H1 (cell line): ENCODE results near the gene SDR39U1. TPM values are rescaled to one million over a fixed set of nuclear protein-coding genes. Genes with fewer than 3 reads are reported as not detected.
"Not testable (repeated sequence)": the region's sequence is repeated elsewhere in the genome, so short reads cannot be mapped to it uniquely, and the experiment has no call there.

ENCODE experiments used
- CTCF ChIA-PET: fragments of 300-600 bp; sonication (Branson Sonifier 250); formaldehyde crosslinking; loops from one replicate; lab custom pipeline; 2021; ENCODE audit not compliant: partially characterized antibody; lab: Charles Lee
- POLR2A ChIA-PET: fragments of 300-600 bp; sonication (Branson Sonifier 250); formaldehyde crosslinking; loops from one replicate; lab custom pipeline; 2021; ENCODE audit warnings: inconsistent platforms; ENCODE audit not compliant: partially characterized antibody; lab: Charles Lee
- DNase-seq, 2 experiments: peaks; one replicate each; pipeline versions ENCODE4 v3.0.0 to v3.0.0-alpha.2; 2010 to 2022; ENCODE audit warnings: low spot score in 2 of 2, low read depth in 1 of 2, mixed read lengths in 1 of 2
- FAIRE-seq: peaks from 2 replicates; lab custom pipeline; 2011; peaks lifted over from hg19 to GRCh38; lab: Jason Lieb, UNC
- H2AFZ ChIP-seq: 2 replicates; pipeline ENCODE4 v1.8.1; 2012; ENCODE audit warnings: low read length, inconsistent platforms
- H2AK5ac ChIP-seq: 2 replicates; pipeline ENCODE4 v1.6.1; 2013; ENCODE audit warnings: low read depth, low read length
- H2BK120ac ChIP-seq: replicated peaks from 2 replicates; pipeline ENCODE3; 2013; ENCODE audit warnings: low read depth, low read length, inconsistent platforms
- H2BK12ac ChIP-seq: 2 replicates; pipeline ENCODE4 v1.6.1; 2013; ENCODE audit warnings: low read depth, low read length
- H2BK15ac ChIP-seq: 2 replicates; pipeline ENCODE4 v1.6.1; 2013; ENCODE audit warnings: low read length
- H2BK20ac ChIP-seq: 2 replicates; pipeline ENCODE4 v1.6.1; 2013; ENCODE audit warnings: low read length
- H2BK5ac ChIP-seq: 2 replicates; pipeline ENCODE4 v1.6.1; 2013; ENCODE audit warnings: low read depth, low read length
- H3K14ac ChIP-seq: 2 replicates; pipeline ENCODE4 v1.6.1; 2013; ENCODE audit warnings: inconsistent platforms; ENCODE audit not compliant: insufficient read length
- H3K18ac ChIP-seq: 2 replicates; pipeline ENCODE4 v1.6.1; 2013; ENCODE audit warnings: low read length; ENCODE audit errors: extremely low read depth
- H3K23ac ChIP-seq: 2 replicates; pipeline ENCODE4 v1.6.1; 2013; ENCODE audit warnings: inconsistent platforms; ENCODE audit not compliant: insufficient read length
- H3K23me2 ChIP-seq: 2 replicates; pipeline ENCODE4 v1.6.1; 2013; ENCODE audit warnings: low read depth, low read length
- H3K27ac ChIP-seq: 2 replicates; pipeline ENCODE4 v1.6.1; 2011; ENCODE audit warnings: low read depth, low read length, inconsistent platforms
- H3K27me3 ChIP-seq, 4 experiments: replicated peaks in 1 of 4; 1 replicate in 1 of 4; 2 replicates in 3 of 4; pipeline versions ENCODE4 v1.6.1 to v1.8.1; 2011 to 2013; ENCODE audit warnings: low read length in 3 of 4, mild to moderate bottlenecking in 3 of 4, inconsistent platforms in 2 of 4, mixed read lengths in 2 of 4, moderate library complexity in 1 of 4; ENCODE audit not compliant: control insufficient read depth in 3 of 4, insufficient read depth in 3 of 4; ENCODE audit errors: extremely low read depth in 1 of 4
- H3K36me3 ChIP-seq, 4 experiments: 2 replicates each; pipeline versions ENCODE4 v1.6.1 to v1.8.1; 2011 to 2013; ENCODE audit warnings: mild to moderate bottlenecking in 4 of 4, low read length in 3 of 4, moderate library complexity in 2 of 4, control low read depth in 1 of 4, inconsistent platforms in 1 of 4; ENCODE audit not compliant: insufficient read depth in 4 of 4, control insufficient read depth in 2 of 4
- H3K4ac ChIP-seq: replicated peaks from 2 replicates; pipeline ENCODE3; 2013; ENCODE audit warnings: low read length, low read depth, mixed read lengths, inconsistent platforms; ENCODE audit not compliant: insufficient read length
- H3K4me1 ChIP-seq, 4 experiments: replicated peaks in 1 of 4; 1 replicate in 1 of 4; 2 replicates in 3 of 4; pipeline versions ENCODE4 v1.6.1 to v1.8.1; 2011 to 2013; ENCODE audit warnings: low read length in 3 of 4, inconsistent platforms in 2 of 4, mixed read lengths in 1 of 4; ENCODE audit not compliant: insufficient read depth in 4 of 4, control insufficient read depth in 3 of 4
- H3K4me2 ChIP-seq, 2 experiments: 2 replicates each; pipeline versions ENCODE4 v1.6.1 to v1.8.1; 2011 to 2013; ENCODE audit warnings: low read depth in 2 of 2, low read length in 2 of 2, control low read depth in 1 of 2, inconsistent platforms in 1 of 2, mild to moderate bottlenecking in 1 of 2; ENCODE audit not compliant: insufficient read depth in 1 of 2
- H3K4me3 ChIP-seq, 4 experiments: fragments of 200-600, 300-600 bp in 1 of 4; sonication (generic), shearing (Covaris generic), sonication (Bioruptor Twin) in 1 of 4; 2 replicates each; pipeline versions ENCODE4 v1.5.1 to v1.8.1; 2011 to 2016; ENCODE audit warnings: low read length in 4 of 4, low read depth in 3 of 4, control low read depth in 2 of 4, inconsistent platforms in 2 of 4, mild to moderate bottlenecking in 2 of 4, mixed read lengths in 1 of 4, moderate library complexity in 1 of 4; ENCODE audit not compliant: insufficient read depth in 2 of 4; ENCODE audit errors: extremely low read depth in 1 of 4
- H3K56ac ChIP-seq: replicated peaks from 2 replicates; pipeline ENCODE3; 2013; ENCODE audit warnings: low read depth, mild to moderate bottlenecking, mixed read lengths, low read length, inconsistent platforms; ENCODE audit not compliant: insufficient read length
- H3K79me1 ChIP-seq: 2 replicates; pipeline ENCODE4 v1.6.1; 2013; ENCODE audit warnings: low read depth, low read length, control low read depth
- H3K79me2 ChIP-seq, 2 experiments: 2 replicates each; pipeline versions ENCODE4 v1.6.1 to v1.8.1; 2012 to 2013; ENCODE audit warnings: low read length in 2 of 2, mild to moderate bottlenecking in 2 of 2, inconsistent platforms in 1 of 2; ENCODE audit not compliant: insufficient read depth in 2 of 2, control insufficient read depth in 1 of 2
- H3K9ac ChIP-seq, 4 experiments: replicated peaks in 1 of 4; 1 replicate in 1 of 4; 2 replicates in 3 of 4; pipeline versions ENCODE4 v1.6.1 to v1.8.1; 2011 to 2013; ENCODE audit warnings: low read depth in 3 of 4, low read length in 3 of 4, control low read depth in 2 of 4, mild to moderate bottlenecking in 2 of 4, moderate library complexity in 2 of 4, inconsistent platforms in 1 of 4; ENCODE audit errors: extremely low read depth in 1 of 4
- H3K9me3 ChIP-seq, 2 experiments: 2 replicates each; pipeline versions ENCODE4 v1.6.1 to v1.8.1; 2012 to 2013; ENCODE audit warnings: mild to moderate bottlenecking in 2 of 2, moderate library complexity in 2 of 2, control low read depth in 1 of 2, inconsistent platforms in 1 of 2, low read depth in 1 of 2, low read length in 1 of 2, mixed read lengths in 1 of 2; ENCODE audit not compliant: insufficient read depth in 2 of 2
- H4K20me1 ChIP-seq, 2 experiments: replicated peaks in 1 of 2; 2 replicates each; pipeline versions ENCODE3 to v1.8.1; 2011 to 2013; ENCODE audit warnings: inconsistent platforms in 2 of 2, low read length in 2 of 2, mild to moderate bottlenecking in 1 of 2; ENCODE audit not compliant: insufficient read depth in 2 of 2, control insufficient read depth in 1 of 2
- H4K5ac ChIP-seq: 2 replicates; pipeline ENCODE4 v1.6.1; 2013; ENCODE audit warnings: low read length, low read depth, mixed read lengths, inconsistent platforms; ENCODE audit not compliant: insufficient read length
- H4K8ac ChIP-seq: 2 replicates; pipeline ENCODE4 v1.8.0; 2013; ENCODE audit warnings: mild to moderate bottlenecking, moderate library complexity, low read length, inconsistent platforms; ENCODE audit not compliant: insufficient read depth; ENCODE audit errors: extremely low read depth
- H4K91ac ChIP-seq: replicated peaks from 2 replicates; pipeline ENCODE3; 2013; ENCODE audit warnings: low read length, mixed read lengths, inconsistent platforms; ENCODE audit not compliant: insufficient read length
- WGBS, 2 experiments: shearing (Covaris generic) in 1 of 2; methylation state at CpG; one replicate each; pipeline versions ENCODE4 v1.1.6 to v1.1.7; 2013 to 2015; ENCODE audit warnings: low lambda C conversion rate in 2 of 2, mixed read lengths in 2 of 2, inconsistent platforms in 1 of 2, low coverage in 1 of 2, missing lambda C conversion rate in 1 of 2; ENCODE audit not compliant: insufficient replicate concordance in 2 of 2, insufficient coverage in 1 of 2, insufficient read length in 1 of 2; ENCODE audit errors: extremely low coverage in 1 of 2, missing lambda C conversion rate in 1 of 2; 5-methylcytosine and 5-hydroxymethylcytosine counted together
- polyA plus RNA-seq, 7 experiments: library from polyadenylated mRNA; depleted of rRNA in 3 of 7; stranded (reverse) in 5 of 7; unstranded in 2 of 7; fragments of >200 nt in 5 of 7; fragments of 200-250 nt in 2 of 7; gene quantifications; 1 replicate in 5 of 7; 2 replicates in 1 of 7; 4 replicates in 1 of 7; pipeline versions ENCODE4 v1.2.1 to v1.2.3, GENCODE V29; 2011 to 2013; ENCODE audit warnings: missing spikeins in 2 of 7, mixed read lengths in 2 of 7
- total RNA-seq: library from RNA; stranded (reverse); fragmentation: NEBNext Ultra II Directional; extraction: Animal tissue kit (Norgen Biotek cat#: 25700); gene quantifications from 2 replicates; pipeline ENCODE4 v1.2.1, GENCODE V29; 2021

The SDR39U1 gene
- total and polyA plus RNA-seq, 2 of the 8 experiments (the other 6 are each of a cell fraction or from before 2014, with no cell fraction given), result 46.7 to 98.8 TPM

- H2BK12ac ChIP-seq, H3K56ac ChIP-seq, H3K4me3 ChIP-seq, H3K23me2 ChIP-seq, H3K23ac ChIP-seq, H3K79me1 ChIP-seq, H3K4me1 ChIP-seq, H3K4ac ChIP-seq, H3K27ac ChIP-seq, H2BK5ac ChIP-seq, H2BK15ac ChIP-seq, H4K8ac ChIP-seq, H2AFZ ChIP-seq, H3K9ac ChIP-seq, H3K27me3 ChIP-seq, H2BK120ac ChIP-seq, H3K4me2 ChIP-seq, DNase-seq, H4K20me1 ChIP-seq, POLR2A ChIA-PET, H3K14ac ChIP-seq, H4K5ac ChIP-seq, H2BK20ac ChIP-seq, H3K9me3 ChIP-seq, H3K79me2 ChIP-seq, H3K18ac ChIP-seq, H4K91ac ChIP-seq, H3K36me3 ChIP-seq, H2AK5ac ChIP-seq, FAIRE-seq: not testable (repeated sequence)
- CTCF ChIA-PET, result interaction anchor here (0.6 to 2.2 kb wide), 10 partner anchors 8 to 239 kb away, joined by 3 to 12 read pairs (median 4); no protein-coding TSS in a partner anchor
- 85% methylated on average over 2 of the region's 2 CpGs; no CpG with 5 or more reads in 1 of the 2 experiments for WGBS, 2 experiments
Observed at GRCh38 chr14:24482699-24483303, 40.2 kb upstream of the SDR39U1 start.
